Tibial artery (tissue), 4 donors: ENCODE measurements around the gene ELL.

Experiments
- DNase-seq, 2 donors: peaks; one replicate each; pipeline ENCODE4 v3.0.0-alpha.2; 2019
- H3K27ac ChIP-seq, 2 donors: fragments of 200-600 bp; sonication (generic) in 1 of 2; 1 replicate in 1 of 2; 2 replicates in 1 of 2; pipeline ENCODE4 v1.5.1; 2018 to 2019; ENCODE audit warnings: mild to moderate bottlenecking in 1 of 2
- H3K27me3 ChIP-seq, 2 donors: fragments of 200-600 bp; sonication (generic) in 1 of 2; one replicate each; pipeline versions ENCODE4 v1.5.1 to v1.6.0; 2016 to 2019
- H3K36me3 ChIP-seq, 3 donors: fragments of 200-600 bp; sonication (generic) in 2 of 3; one replicate each; pipeline ENCODE4 v1.5.1; 2016 to 2019; ENCODE audit warnings: mild to moderate bottlenecking in 2 of 3
- H3K4me1 ChIP-seq, 4 donors: fragments of 200-600 bp; sonication (generic) in 2 of 4; 1 replicate in 3 of 4; 2 replicates in 1 of 4; pipeline ENCODE4 v1.5.1; 2016 to 2019
- H3K4me3 ChIP-seq, 2 donors: fragments of 200-600 bp; sonication (generic) in 1 of 2; 1 replicate in 1 of 2; 2 replicates in 1 of 2; pipeline ENCODE4 v1.5.1; 2018 to 2019; ENCODE audit warnings: mild to moderate bottlenecking in 2 of 2
- H3K9me3 ChIP-seq, 3 donors: fragments of 200-600 bp; sonication (generic) in 1 of 3; one replicate each; pipeline ENCODE4 v1.5.1; 2016 to 2019
- intact Hi-C: fragments of 100-400 bp; cut with DNase I; formaldehyde crosslinking; loops from one replicate; pipeline ENCODE4 v1.15.0; 2023; ENCODE audit warnings: low total_unique reads
- TF ChIP-seq, protein P1 (sequence below), 2 experiments: fragments of 200-600 bp in 1 of 2; fragments of 450-650 bp in 1 of 2; IDR thresholded peaks; one replicate each; pipeline ENCODE4 v1.5.1; 2017 to 2019; ENCODE audit warnings: antibody characterized with exemption in 2 of 2, mild to moderate bottlenecking in 1 of 2, moderate library complexity in 1 of 2

The ELL gene

GRCh38 chr19:18503337-18503970 lies 18.4 kb downstream of the ELL start:
- H3K4me1 ChIP-seq, result peaks cover 4 to 100% (median 97%) of the 10 kb centered on the region in 4 donors
- H3K27ac ChIP-seq, result peak overlapping the region in 1 of 2 donors; percentile 77
- no peak overlapping the region for H3K4me3 ChIP-seq
- DNase-seq, result no peak
- no peaks in the 10 kb centered on the region for H3K27me3 ChIP-seq
- H3K36me3 ChIP-seq, result no peaks in the 10 kb centered on the region
- TF ChIP-seq, protein P1, sequence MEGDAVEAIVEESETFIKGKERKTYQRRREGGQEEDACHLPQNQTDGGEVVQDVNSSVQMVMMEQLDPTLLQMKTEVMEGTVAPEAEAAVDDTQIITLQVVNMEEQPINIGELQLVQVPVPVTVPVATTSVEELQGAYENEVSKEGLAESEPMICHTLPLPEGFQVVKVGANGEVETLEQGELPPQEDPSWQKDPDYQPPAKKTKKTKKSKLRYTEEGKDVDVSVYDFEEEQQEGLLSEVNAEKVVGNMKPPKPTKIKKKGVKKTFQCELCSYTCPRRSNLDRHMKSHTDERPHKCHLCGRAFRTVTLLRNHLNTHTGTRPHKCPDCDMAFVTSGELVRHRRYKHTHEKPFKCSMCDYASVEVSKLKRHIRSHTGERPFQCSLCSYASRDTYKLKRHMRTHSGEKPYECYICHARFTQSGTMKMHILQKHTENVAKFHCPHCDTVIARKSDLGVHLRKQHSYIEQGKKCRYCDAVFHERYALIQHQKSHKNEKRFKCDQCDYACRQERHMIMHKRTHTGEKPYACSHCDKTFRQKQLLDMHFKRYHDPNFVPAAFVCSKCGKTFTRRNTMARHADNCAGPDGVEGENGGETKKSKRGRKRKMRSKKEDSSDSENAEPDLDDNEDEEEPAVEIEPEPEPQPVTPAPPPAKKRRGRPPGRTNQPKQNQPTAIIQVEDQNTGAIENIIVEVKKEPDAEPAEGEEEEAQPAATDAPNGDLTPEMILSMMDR (IDR thresholded peaks at IDR 0.05), result no peak
- H3K9me3 ChIP-seq, result no peaks in the 10 kb centered on the region
- intact Hi-C loops, result no loop called here

GRCh38 chr19:18502638-18503294 lies 19.1 kb downstream of the ELL start:
- Histone ChIP-seq H3K4me1 (peaks cover 4 to 100% (median 91%) of the 10 kb centered on the region in 4 donors), H3K27ac (peak overlapping the region in 1 of 2 donors; percentile 77), H3K27me3 (no peaks in the 10 kb centered on the region), H3K36me3 (no peaks in the 10 kb centered on the region), H3K9me3 (no peaks in the 10 kb centered on the region), H3K4me3 (no peak overlapping the region)
- intact Hi-C loops, result no loop called here
- TF ChIP-seq, protein P1 (IDR thresholded peaks at IDR 0.05), result no peak
- peak in 1 of 2 donors; percentile 63 for DNase-seq

DNA sequence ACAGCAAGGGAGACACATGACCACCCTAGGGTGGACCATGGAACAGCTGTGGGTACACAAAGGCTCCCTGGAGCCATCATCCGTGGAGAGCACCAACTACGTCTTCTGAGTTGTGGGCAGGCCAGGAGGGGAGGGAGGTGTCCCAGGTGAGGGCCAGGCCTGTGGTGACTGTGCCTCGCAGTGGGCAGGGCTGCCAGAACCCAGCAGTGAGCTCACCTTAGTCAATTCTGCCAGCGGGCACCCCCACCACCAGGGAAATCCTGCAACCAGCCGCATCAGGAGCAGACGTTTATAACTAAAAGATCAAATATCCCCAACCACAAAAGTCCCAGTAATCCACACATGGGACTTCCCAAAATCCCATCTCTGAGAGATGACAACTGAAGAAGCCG lies 19.6 kb downstream of the ELL start:
- Histone ChIP-seq H3K36me3 (no peaks in the 10 kb centered on the region), H3K4me3 (no peak overlapping the region), H3K4me1 (peaks cover 4 to 100% (median 88%) of the 10 kb centered on the region in 4 donors), H3K27me3 (no peaks in the 10 kb centered on the region), H3K9me3 (no peaks in the 10 kb centered on the region), H3K27ac (peak overlapping the region; percentile 76 to 77)
- intact Hi-C loops, result no loop called here
- no peak for DNase-seq
- TF ChIP-seq, protein P1 (IDR thresholded peaks at IDR 0.05), result no peak

DNA sequence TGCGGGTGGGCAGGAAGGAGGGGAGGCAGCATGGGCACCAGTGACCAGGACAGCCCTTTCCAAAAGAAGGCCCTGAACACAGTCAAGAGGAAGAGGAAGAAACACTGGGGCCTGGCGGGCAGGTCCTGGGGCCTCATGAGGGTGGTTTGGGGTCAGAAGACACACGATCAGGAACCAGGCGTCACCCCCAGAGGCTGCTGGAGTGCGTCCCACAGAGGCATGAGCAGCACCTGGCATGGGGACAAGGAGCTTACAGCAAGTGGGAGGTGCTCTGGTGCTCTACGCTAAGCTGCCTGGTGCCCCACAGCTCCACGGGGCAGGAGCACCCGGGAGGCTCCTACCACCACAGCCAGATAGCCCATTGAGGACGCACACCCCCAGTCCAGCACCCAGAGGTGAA lies 20.0 kb downstream of the ELL start:
- Histone ChIP-seq H3K36me3 (no peaks in the 10 kb centered on the region), H3K9me3 (no peaks in the 10 kb centered on the region), H3K27me3 (no peaks in the 10 kb centered on the region), H3K27ac (peak overlapping the region; percentile 76 to 77), H3K4me1 (peaks cover 4 to 100% (median 87%) of the 10 kb centered on the region in 4 donors), H3K4me3 (no peak overlapping the region)
- DNase-seq, result peak; percentile 70 to 84
- intact Hi-C loops, result no loop called here
- TF ChIP-seq, protein P1 (IDR thresholded peaks at IDR 0.05), result no peak

DNA sequence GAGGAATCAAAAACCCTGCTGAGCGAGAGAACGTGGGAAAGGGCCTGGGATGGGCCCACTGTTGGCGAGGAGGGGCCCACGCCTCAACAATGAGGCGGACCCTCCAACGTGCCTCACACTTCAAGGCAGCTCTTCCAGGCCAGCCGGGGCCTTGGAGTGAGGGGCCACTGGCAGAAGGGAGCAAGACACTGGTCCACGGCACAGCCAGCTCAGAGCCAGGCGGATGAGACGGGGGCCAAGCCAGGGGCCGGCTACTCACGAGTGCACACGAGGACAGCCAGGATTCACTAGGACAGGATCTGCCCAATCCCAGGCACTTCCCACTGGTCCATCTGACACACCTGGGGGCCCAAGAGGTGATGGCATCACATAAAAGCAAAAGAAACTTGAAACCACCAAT lies 20.5 kb downstream of the ELL start:
- H3K4me3 ChIP-seq, result no peak overlapping the region
- H3K4me1 ChIP-seq, result peaks cover 4 to 100% (median 87%) of the 10 kb centered on the region in 4 donors
- H3K9me3 ChIP-seq, result no peaks in the 10 kb centered on the region
- intact Hi-C loops, result no loop called here
- H3K27me3 ChIP-seq, result no peaks in the 10 kb centered on the region
- peak overlapping the region; percentile 76 to 77 for H3K27ac ChIP-seq
- no peaks in the 10 kb centered on the region for H3K36me3 ChIP-seq
- no peak for DNase-seq
- TF ChIP-seq, protein P1 (IDR thresholded peaks at IDR 0.05), result no peak
